GM23338 (cell line): Measurements from ENCODE around the gene AACS. TPM values are rescaled to one million over a fixed set of nuclear protein-coding genes. Genes with fewer than 3 reads are reported as not detected.

ENCODE experiments used
- ATAC-seq: fragments of 200-7000 bp; cut with Tn5 transposase; 3 replicates; pipeline ENCODE4 v1.9.1; 2020
- DNase-seq: peaks from one replicate; pipeline ENCODE4 v3.0.0-alpha.2; 2015; ENCODE audit warnings: low spot score
- H2AFZ ChIP-seq: fragments of 200-600 bp; sonication (generic); 2 replicates; pipeline ENCODE4 v1.8.0; 2016; ENCODE audit warnings: antibody characterized with exemption, mild to moderate bottlenecking, moderate library complexity
- H3F3A ChIP-seq: fragments of 200-600 bp; sonication (generic); replicated peaks from 2 replicates; pipeline ENCODE4 v1.8.0; 2017; ENCODE audit warnings: antibody characterized with exemption, mixed run types, low read depth
- H3K27ac ChIP-seq: fragments of 200-600 bp; sonication (generic); 2 replicates; pipeline ENCODE4 v1.6.1; 2016; ENCODE audit warnings: low read depth
- H3K27me3 ChIP-seq: fragments of 200-600 bp; sonication (generic); 2 replicates; pipeline ENCODE4 v1.8.0; 2016; ENCODE audit warnings: mild to moderate bottlenecking, mixed run types, moderate library complexity; ENCODE audit not compliant: insufficient read depth
- H3K36me3 ChIP-seq: fragments of 200-600 bp; sonication (generic); 2 replicates; pipeline ENCODE4 v1.8.0; 2016; ENCODE audit warnings: mild to moderate bottlenecking; ENCODE audit not compliant: insufficient read depth
- H3K4me1 ChIP-seq: fragments of 200-600 bp; sonication (generic); 2 replicates; pipeline ENCODE4 v1.8.0; 2016; ENCODE audit warnings: mild to moderate bottlenecking, moderate library complexity; ENCODE audit not compliant: insufficient read depth
- H3K4me2 ChIP-seq: fragments of 200-600 bp; sonication (generic); 2 replicates; pipeline ENCODE4 v1.7.1; 2017; ENCODE audit warnings: mixed run types
- H3K4me3 ChIP-seq: fragments of 200-600 bp; sonication (generic); 2 replicates; pipeline ENCODE4 v1.6.1; 2016; ENCODE audit warnings: mixed run types
- H3K79me2 ChIP-seq: fragments of 200-600 bp; sonication (generic); replicated peaks from 2 replicates; pipeline ENCODE4 v1.8.0; 2017; ENCODE audit warnings: mild to moderate bottlenecking; ENCODE audit not compliant: insufficient read depth
- H3K9me2 ChIP-seq: fragments of 200-600 bp; sonication (generic); 2 replicates; pipeline ENCODE4 v1.8.0; 2017; ENCODE audit not compliant: insufficient read depth
- H4K20me1 ChIP-seq: fragments of 200-600 bp; sonication (generic); replicated peaks from 2 replicates; pipeline ENCODE4 v1.8.0; 2017; ENCODE audit warnings: mild to moderate bottlenecking; ENCODE audit not compliant: insufficient read depth
- H3K27ac Mint-ChIP-seq: 2 replicates; pipeline ENCODE4 v1.8.0; 2020; ENCODE audit warnings: inconsistent platforms, mild to moderate bottlenecking, moderate library complexity, mixed read lengths
- H3K27me3 Mint-ChIP-seq: 3 replicates; pipeline ENCODE4 v1.8.0; 2022; ENCODE audit warnings: low read depth, mild to moderate bottlenecking, moderate library complexity, mixed read lengths, inconsistent platforms; ENCODE audit not compliant: insufficient read depth, poor library complexity
- H3K36me3 Mint-ChIP-seq: 3 replicates; pipeline ENCODE4 v1.8.0; 2021; ENCODE audit warnings: low read depth, mild to moderate bottlenecking, inconsistent platforms, moderate library complexity, mixed read lengths
- H3K4me1 Mint-ChIP-seq: 3 replicates; pipeline ENCODE4 v1.8.0; 2020; ENCODE audit warnings: mild to moderate bottlenecking, inconsistent platforms, mixed read lengths
- H3K4me3 Mint-ChIP-seq: 3 replicates; pipeline ENCODE4 v1.8.0; 2021; ENCODE audit warnings: moderate library complexity, mild to moderate bottlenecking, inconsistent platforms, mixed read lengths
- H3K9me3 Mint-ChIP-seq: 3 replicates; pipeline ENCODE4 v1.8.0; 2020; ENCODE audit warnings: moderate library complexity, mild to moderate bottlenecking, inconsistent platforms, mixed read lengths
- CREB1 ChIP-seq: fragments of 250-450 bp; sonication (Bioruptor Pico); IDR thresholded peaks from 2 replicates; pipeline ENCODE4 v1.5.0; 2020; ENCODE audit warnings: low read depth, mild to moderate bottlenecking, moderate library complexity
- EZH2 ChIP-seq: fragments of 200-600 bp; sonication (generic); IDR thresholded peaks from one replicate; pipeline ENCODE4 v1.8.0; 2017; ENCODE audit warnings: antibody characterized with exemption, mild to moderate bottlenecking, low read depth; ENCODE audit not compliant: unreplicated experiment
- JUNB ChIP-seq: IDR thresholded peaks from one replicate; pipeline ENCODE4 v1.6.1; 2016; ENCODE audit warnings: antibody characterized with exemption; ENCODE audit not compliant: unreplicated experiment
- REST ChIP-seq: IDR thresholded peaks from one replicate; pipeline ENCODE4 v1.6.1; 2018; ENCODE audit warnings: antibody characterized with exemption; ENCODE audit not compliant: unreplicated experiment
- STAT1 ChIP-seq: IDR thresholded peaks from one replicate; pipeline ENCODE4 v1.6.1; 2016; ENCODE audit warnings: antibody characterized with exemption; ENCODE audit not compliant: unreplicated experiment
- ZNF114 ChIP-seq: fragments of 250-450 bp; sonication (Bioruptor Pico); IDR thresholded peaks from 2 replicates; pipeline ENCODE4 v1.5.0; 2020; ENCODE audit warnings: mild to moderate bottlenecking, moderate library complexity
- polyA plus RNA-seq: library from polyadenylated mRNA; unstranded; fragments of >200 nt; fragmentation: Nextera tagmentation; extraction: Ambion mirVana; gene quantifications from 2 replicates; pipeline ENCODE4 v1.2.1, GENCODE V29; 2016
- total RNA-seq: library from RNA; depleted of rRNA; stranded (reverse); fragments of >200 nt; shearing (Covaris generic); gene quantifications from 2 replicates; pipeline ENCODE4 v1.2.3, GENCODE V29; 2014
- TF ChIP-seq, protein P1 (sequence below): fragments of 250-450 bp; sonication (Bioruptor Pico); IDR thresholded peaks from 2 replicates; pipeline ENCODE4 v1.5.0; 2020; ENCODE audit warnings: mild to moderate bottlenecking, moderate library complexity
- TF ChIP-seq, protein P2 (sequence below): IDR thresholded peaks from 2 replicates; pipeline ENCODE4 v1.6.1; 2016; ENCODE audit warnings: antibody characterized with exemption

Gene AACS
- total and polyA plus RNA-seq, 2 experiments from 2014 or later, result 31.1 to 64.4 TPM

DNA sequence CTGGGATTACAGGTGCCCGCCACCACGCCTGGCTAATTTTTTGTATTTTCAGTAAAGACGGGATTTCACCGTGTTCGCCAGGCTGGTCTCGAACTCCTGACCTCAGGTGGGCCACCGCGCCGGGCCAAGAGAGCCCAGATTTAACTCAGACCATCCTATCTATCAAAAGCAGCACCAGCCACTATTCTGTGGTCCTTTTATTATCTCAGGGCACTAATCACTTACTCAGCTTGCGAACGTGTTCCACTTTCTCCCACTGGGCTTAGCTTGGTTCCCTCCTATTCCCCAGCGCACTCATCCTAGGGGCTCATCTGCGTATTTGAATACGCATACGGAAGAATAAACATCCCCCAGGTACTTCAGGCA lies 16.2 kb upstream of the AACS start (continued):
- TF ChIP-seq, protein P1, sequence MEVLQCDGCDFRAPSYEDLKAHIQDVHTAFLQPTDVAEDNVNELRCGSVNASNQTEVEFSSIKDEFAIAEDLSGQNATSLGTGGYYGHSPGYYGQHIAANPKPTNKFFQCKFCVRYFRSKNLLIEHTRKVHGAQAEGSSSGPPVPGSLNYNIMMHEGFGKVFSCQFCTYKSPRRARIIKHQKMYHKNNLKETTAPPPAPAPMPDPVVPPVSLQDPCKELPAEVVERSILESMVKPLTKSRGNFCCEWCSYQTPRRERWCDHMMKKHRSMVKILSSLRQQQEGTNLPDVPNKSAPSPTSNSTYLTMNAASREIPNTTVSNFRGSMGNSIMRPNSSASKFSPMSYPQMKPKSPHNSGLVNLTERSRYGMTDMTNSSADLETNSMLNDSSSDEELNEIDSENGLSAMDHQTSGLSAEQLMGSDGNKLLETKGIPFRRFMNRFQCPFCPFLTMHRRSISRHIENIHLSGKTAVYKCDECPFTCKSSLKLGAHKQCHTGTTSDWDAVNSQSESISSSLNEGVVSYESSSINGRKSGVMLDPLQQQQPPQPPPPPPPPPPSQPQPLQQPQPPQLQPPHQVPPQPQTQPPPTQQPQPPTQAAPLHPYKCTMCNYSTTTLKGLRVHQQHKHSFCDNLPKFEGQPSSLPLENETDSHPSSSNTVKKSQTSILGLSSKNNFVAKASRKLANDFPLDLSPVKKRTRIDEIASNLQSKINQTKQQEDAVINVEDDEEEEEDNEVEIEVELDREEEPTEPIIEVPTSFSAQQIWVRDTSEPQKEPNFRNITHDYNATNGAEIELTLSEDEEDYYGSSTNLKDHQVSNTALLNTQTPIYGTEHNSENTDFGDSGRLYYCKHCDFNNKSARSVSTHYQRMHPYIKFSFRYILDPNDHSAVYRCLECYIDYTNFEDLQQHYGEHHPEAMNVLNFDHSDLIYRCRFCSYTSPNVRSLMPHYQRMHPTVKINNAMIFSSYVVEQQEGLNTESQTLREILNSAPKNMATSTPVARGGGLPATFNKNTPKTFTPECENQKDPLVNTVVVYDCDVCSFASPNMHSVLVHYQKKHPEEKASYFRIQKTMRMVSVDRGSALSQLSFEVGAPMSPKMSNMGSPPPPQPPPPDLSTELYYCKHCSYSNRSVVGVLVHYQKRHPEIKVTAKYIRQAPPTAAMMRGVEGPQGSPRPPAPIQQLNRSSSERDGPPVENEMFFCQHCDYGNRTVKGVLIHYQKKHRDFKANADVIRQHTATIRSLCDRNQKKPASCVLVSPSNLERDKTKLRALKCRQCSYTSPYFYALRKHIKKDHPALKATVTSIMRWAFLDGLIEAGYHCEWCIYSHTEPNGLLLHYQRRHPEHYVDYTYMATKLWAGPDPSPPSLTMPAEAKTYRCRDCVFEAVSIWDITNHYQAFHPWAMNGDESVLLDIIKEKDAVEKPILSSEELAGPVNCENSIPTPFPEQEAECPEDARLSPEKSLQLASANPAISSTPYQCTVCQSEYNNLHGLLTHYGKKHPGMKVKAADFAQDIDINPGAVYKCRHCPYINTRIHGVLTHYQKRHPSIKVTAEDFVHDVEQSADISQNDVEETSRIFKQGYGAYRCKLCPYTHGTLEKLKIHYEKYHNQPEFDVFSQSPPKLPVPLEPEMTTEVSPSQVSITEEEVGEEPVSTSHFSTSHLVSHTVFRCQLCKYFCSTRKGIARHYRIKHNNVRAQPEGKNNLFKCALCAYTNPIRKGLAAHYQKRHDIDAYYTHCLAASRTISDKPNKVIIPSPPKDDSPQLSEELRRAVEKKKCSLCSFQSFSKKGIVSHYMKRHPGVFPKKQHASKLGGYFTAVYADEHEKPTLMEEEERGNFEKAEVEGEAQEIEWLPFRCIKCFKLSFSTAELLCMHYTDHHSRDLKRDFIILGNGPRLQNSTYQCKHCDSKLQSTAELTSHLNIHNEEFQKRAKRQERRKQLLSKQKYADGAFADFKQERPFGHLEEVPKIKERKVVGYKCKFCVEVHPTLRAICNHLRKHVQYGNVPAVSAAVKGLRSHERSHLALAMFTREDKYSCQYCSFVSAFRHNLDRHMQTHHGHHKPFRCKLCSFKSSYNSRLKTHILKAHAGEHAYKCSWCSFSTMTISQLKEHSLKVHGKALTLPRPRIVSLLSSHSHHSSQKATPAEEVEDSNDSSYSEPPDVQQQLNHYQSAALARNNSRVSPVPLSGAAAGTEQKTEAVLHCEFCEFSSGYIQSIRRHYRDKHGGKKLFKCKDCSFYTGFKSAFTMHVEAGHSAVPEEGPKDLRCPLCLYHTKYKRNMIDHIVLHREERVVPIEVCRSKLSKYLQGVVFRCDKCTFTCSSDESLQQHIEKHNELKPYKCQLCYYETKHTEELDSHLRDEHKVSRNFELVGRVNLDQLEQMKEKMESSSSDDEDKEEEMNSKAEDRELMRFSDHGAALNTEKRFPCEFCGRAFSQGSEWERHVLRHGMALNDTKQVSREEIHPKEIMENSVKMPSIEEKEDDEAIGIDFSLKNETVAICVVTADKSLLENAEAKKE (CRISPR knock-in tag), result no peak

- Mint-ChIP-seq H3K36me3 (0 out of 3 replicates have a peak, but pooled peaks cover 6% of the 10 kb centered on the region), H3K4me1 (no peaks in the 10 kb centered on the region), H3K27ac (no peak overlapping the region), H3K27me3 (peaks cover 4% of the 10 kb centered on the region), H3K4me3 (no peak overlapping the region), H3K9me3 (peaks cover 10% of the 10 kb centered on the region)
- Histone ChIP-seq H3K27ac (no peak overlapping the region; the same call in 1 of the 2 replicates), H3K27me3 (no peaks in the 10 kb centered on the region), H3K4me3 (no peak overlapping the region), H2AFZ (0 out of 2 replicates have a peak overlapping the region, but pooled peaks have one; percentile 20), H3K4me2 (no peak overlapping the region), H3K4me1 (peaks cover 11% of the 10 kb centered on the region; the same call in 1 of the 2 replicates), H3K36me3 (no peaks in the 10 kb centered on the region), H3K9me2 (no peaks in the 10 kb centered on the region), H3F3A (0 out of 2 replicates have a peak, but pooled peaks cover 8% of the 10 kb centered on the region), H3K79me2 (no peaks in the 10 kb centered on the region), H4K20me1 (no peaks in the 10 kb centered on the region)
- no peak for ATAC-seq
- no peak for DNase-seq
- no peak for TF ChIP-seq JUNB
- TF ChIP-seq CREB1 (CRISPR knock-in tag), result no peak
- TF ChIP-seq, protein P2, sequence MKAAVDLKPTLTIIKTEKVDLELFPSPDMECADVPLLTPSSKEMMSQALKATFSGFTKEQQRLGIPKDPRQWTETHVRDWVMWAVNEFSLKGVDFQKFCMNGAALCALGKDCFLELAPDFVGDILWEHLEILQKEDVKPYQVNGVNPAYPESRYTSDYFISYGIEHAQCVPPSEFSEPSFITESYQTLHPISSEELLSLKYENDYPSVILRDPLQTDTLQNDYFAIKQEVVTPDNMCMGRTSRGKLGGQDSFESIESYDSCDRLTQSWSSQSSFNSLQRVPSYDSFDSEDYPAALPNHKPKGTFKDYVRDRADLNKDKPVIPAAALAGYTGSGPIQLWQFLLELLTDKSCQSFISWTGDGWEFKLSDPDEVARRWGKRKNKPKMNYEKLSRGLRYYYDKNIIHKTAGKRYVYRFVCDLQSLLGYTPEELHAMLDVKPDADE, result no peak
- no peak for TF ChIP-seq STAT1
- TF ChIP-seq EZH2, result no peak
- TF ChIP-seq ZNF114 (CRISPR knock-in tag), result no peak
- TF ChIP-seq REST, result no peak
Observed at GRCh38 chr12:125050446-125050845, 14.8 kb upstream of the AACS start.
